K562 (cell line): Measurements from ENCODE around the gene BBC3. TPM values are rescaled to one million over a fixed set of nuclear protein-coding genes. Genes with fewer than 3 reads are reported as not detected.

Source experiments
- polyA plus RNA-seq, 8 experiments: library from polyadenylated mRNA; depleted of rRNA in 4 of 8; stranded (reverse) in 5 of 8; unstranded in 3 of 8; fragments of >200 nt; fragmentation: Nextera tagmentation in 2 of 8; fragmentation: Illumina TruSeq in 1 of 8; extraction: Ambion mirVana in 2 of 8; extraction: Trizol in 1 of 8; gene quantifications; 2 replicates each; pipeline versions ENCODE4 v1.2.1 to v1.2.3, GENCODE V29; 2011 to 2014; ENCODE audit warnings: inconsistent platforms in 1 of 8, missing spikeins in 1 of 8
- total RNA-seq, 7 experiments: library from RNA; depleted of rRNA in 6 of 7; stranded (reverse); fragments of >200 nt in 6 of 7; fragmentation: Illumina TruSeq in 2 of 7; extraction: Trizol in 2 of 7; gene quantifications; 2 replicates each; pipeline versions ENCODE4 v1.2.1 to v1.2.3, GENCODE V29; 2011 to 2021; ENCODE audit warnings: low replicate concordance in 1 of 7
- TF ChIP-seq, protein P1 (sequence below), 2 experiments: fragments of 450-650 bp; formaldehyde crosslinking in 1 of 2; IDR thresholded peaks; 2 replicates each; pipeline versions ENCODE4 v1.4.0 to v1.6.1; 2014 to 2020; ENCODE audit warnings: mild to moderate bottlenecking in 2 of 2, borderline replicate concordance in 1 of 2, low read depth in 1 of 2

Gene BBC3
- total and polyA plus RNA-seq, 9 of the 15 experiments (the other 6 are each of a cell fraction or from before 2014, with no cell fraction given): 0.15 to 30.7 (median 4.8) TPM

DNA sequence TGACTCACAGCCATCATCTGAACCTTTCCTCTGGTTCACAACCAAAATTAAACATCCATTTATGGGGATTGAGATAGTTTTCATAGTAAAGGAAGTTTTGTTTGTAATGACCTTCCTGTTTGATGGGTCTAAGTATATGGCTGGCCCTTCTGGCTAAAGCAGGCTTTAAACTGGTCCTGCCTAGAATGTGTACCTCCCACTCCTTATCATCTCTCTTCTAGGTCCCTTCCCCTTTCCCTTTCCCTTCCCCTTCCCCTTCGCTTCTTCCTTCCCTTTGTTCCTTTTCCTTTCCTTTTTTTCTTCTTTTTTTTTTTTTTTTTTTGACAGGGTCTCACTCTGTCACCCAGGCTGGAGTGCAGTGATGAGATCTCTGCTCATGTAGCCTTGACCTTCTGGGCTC is 35.6 kb downstream of the BBC3 start (continued):
- TF ChIP-seq, protein P1, sequence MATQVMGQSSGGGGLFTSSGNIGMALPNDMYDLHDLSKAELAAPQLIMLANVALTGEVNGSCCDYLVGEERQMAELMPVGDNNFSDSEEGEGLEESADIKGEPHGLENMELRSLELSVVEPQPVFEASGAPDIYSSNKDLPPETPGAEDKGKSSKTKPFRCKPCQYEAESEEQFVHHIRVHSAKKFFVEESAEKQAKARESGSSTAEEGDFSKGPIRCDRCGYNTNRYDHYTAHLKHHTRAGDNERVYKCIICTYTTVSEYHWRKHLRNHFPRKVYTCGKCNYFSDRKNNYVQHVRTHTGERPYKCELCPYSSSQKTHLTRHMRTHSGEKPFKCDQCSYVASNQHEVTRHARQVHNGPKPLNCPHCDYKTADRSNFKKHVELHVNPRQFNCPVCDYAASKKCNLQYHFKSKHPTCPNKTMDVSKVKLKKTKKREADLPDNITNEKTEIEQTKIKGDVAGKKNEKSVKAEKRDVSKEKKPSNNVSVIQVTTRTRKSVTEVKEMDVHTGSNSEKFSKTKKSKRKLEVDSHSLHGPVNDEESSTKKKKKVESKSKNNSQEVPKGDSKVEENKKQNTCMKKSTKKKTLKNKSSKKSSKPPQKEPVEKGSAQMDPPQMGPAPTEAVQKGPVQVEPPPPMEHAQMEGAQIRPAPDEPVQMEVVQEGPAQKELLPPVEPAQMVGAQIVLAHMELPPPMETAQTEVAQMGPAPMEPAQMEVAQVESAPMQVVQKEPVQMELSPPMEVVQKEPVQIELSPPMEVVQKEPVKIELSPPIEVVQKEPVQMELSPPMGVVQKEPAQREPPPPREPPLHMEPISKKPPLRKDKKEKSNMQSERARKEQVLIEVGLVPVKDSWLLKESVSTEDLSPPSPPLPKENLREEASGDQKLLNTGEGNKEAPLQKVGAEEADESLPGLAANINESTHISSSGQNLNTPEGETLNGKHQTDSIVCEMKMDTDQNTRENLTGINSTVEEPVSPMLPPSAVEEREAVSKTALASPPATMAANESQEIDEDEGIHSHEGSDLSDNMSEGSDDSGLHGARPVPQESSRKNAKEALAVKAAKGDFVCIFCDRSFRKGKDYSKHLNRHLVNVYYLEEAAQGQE (IDR thresholded peaks at IDR 0.05; ENCODE audit: borderline replicate concordance): peak; percentile 56
- TF ChIP-seq, protein P1 (CRISPR knock-in tag; IDR thresholded peaks at IDR 0.05; ENCODE audit: low read depth): no peak
